ENCODE data around the gene PERM1. TPM values are rescaled to one million over a fixed set of nuclear protein-coding genes. Genes with fewer than 3 reads are reported as not detected.
A peak's percentile ranks its signal among the peaks of the same experiment; 100 is the strongest.

Gene PERM1
- total RNA-seq, 2 donors from 2014 or later, result not detected

DNA sequence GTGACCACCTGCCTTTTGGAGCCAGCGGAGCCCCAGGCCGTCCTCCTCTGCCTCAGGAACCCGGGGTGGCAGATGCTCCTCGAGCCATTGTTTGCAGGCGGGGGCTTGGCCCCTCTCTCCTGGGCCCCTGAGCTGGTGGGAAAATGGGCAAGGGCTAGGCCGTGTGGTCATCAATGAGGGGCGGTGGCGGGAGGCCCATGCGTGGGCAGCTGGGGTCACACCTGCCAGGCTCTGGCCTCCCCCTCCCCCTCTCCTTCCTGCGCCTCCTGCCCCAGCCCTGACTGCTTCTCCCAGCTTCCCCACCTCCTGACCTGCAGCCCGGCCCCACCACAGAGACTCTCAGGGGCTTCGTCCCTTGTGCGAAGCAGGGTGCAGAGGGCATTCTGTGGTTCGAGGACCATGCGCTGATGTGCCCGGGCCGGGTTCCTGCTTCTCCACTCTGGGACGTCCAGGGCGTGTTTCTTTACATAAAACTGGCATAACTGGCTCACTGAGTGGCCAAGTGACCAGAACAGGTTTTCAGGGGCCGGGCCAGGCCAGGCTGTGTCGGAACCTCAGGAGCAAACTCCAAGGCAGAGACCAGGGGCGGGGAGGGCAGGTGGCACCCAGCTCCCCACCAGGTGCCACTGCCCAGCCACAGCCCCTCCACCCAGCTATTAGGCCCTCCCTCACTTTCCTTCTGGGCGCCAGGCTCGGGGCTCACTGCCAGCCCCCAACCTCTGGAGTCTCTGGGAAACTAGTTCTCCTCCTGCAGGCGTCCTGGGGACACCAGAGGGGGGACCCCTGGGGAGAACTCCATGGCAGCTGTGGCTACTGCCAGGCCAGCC lies 48.9 kb downstream of the PERM1 start:
- no peak overlapping the region for H3K27ac ChIP-seq (ENCODE audit: low read depth, low read length)
- Mint-ChIP-seq H3K4me1 (peaks cover 20% of the 10 kb centered on the region), H3K27me3 (ENCODE audit: insufficient read depth) (peaks cover 51% of the 10 kb centered on the region), H3K9me3 (no peaks in the 10 kb centered on the region), H3K36me3 (ENCODE audit: low read depth) (peaks cover 12% of the 10 kb centered on the region), H3K27ac (no peak overlapping the region), H3K4me3 (no peak overlapping the region)
- peaks cover 38% of the 10 kb centered on the region for H3K27me3 ChIP-seq (ENCODE audit: control insufficient read depth, insufficient read depth, low read length, poor library complexity, severe bottlenecking)
- H3K9me3 ChIP-seq (ENCODE audit: control insufficient read depth, low read length), result no peaks in the 10 kb centered on the region
- 75 to 83% methylated on average over 12 to 25 of the region's 25 CpGs for WGBS, 2 experiments (ENCODE audit: insufficient coverage in 1 of 2, insufficient read length in 1 of 2)
- peaks cover 12% of the 10 kb centered on the region for H3K4me1 ChIP-seq (ENCODE audit: control insufficient read depth, insufficient read depth, low read length)
- TF ChIP-seq, protein P1, sequence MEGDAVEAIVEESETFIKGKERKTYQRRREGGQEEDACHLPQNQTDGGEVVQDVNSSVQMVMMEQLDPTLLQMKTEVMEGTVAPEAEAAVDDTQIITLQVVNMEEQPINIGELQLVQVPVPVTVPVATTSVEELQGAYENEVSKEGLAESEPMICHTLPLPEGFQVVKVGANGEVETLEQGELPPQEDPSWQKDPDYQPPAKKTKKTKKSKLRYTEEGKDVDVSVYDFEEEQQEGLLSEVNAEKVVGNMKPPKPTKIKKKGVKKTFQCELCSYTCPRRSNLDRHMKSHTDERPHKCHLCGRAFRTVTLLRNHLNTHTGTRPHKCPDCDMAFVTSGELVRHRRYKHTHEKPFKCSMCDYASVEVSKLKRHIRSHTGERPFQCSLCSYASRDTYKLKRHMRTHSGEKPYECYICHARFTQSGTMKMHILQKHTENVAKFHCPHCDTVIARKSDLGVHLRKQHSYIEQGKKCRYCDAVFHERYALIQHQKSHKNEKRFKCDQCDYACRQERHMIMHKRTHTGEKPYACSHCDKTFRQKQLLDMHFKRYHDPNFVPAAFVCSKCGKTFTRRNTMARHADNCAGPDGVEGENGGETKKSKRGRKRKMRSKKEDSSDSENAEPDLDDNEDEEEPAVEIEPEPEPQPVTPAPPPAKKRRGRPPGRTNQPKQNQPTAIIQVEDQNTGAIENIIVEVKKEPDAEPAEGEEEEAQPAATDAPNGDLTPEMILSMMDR (conservative IDR thresholded peaks at IDR 0.05), result no peak
- no peak overlapping the region for H3K9ac ChIP-seq (ENCODE audit: extremely low read depth, low read length, poor library complexity, severe bottlenecking)
- H3K36me3 ChIP-seq (ENCODE audit: control insufficient read depth, insufficient read depth, low read length), result no peaks in the 10 kb centered on the region
- no peak for DNase-seq
- no peak overlapping the region for H3K4me3 ChIP-seq (ENCODE audit: low read length)

- H3K27me3 ChIP-seq (ENCODE audit: control insufficient read depth, insufficient read depth, low read length, poor library complexity, severe bottlenecking), result peaks cover 46% of the 10 kb centered on the region
- peaks cover 58% of the 10 kb centered on the region for H3K27me3 Mint-ChIP-seq (ENCODE audit: insufficient read depth)
- WGBS, 2 experiments (ENCODE audit: insufficient coverage in 1 of 2, insufficient read length in 1 of 2), result 53 to 70% methylated on average over 13 to 16 of the region's 16 CpGs
These were observed 49.8 kb downstream of the PERM1 start for GRCh38 chr1:932173-932510.

DNA sequence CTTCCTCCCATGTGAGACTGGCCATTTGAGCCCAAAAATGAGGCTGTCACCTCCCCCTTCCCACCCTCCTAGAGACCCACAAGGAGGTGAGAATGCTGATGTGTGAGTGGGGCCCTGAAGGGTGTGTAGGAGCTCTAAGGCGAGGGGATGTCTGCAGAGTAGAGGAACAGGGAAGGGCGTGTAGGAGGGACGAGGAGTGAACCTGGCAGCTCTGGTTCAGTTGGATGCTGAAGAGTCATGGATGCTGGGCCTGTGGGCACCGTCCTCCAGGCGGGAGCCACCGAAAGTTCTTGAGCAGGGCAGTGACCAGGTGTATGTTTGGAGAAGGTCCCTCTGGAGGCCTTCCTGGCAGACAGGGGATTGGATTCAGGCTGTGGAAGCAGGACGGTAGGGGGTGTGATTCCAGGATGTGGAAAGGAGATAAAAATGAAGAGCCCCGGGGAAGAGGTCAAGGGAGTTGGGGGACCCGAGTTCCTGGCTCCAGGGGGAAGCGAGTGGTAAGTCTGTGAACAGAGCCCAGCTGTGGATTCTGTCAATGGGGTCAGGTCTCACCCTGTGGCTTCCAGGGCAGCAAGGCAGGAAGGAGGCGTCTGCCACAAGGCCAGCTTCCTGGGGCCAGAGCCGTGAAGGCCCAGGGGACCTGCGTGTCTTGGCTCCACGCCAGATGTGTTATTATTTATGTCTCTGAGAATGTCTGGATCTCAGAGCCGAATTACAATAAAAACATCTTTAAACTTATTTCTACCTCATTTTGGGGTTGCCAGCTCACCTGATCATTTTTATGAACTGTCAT lies 50.3 kb downstream of the PERM1 start:
- H3K9ac ChIP-seq (ENCODE audit: extremely low read depth, low read length, poor library complexity, severe bottlenecking), result no peak overlapping the region
- peak; percentile 57 for DNase-seq
- WGBS, 2 experiments (ENCODE audit: insufficient coverage in 1 of 2, insufficient read length in 1 of 2), result 74 to 78% methylated on average over 10 to 15 of the region's 15 CpGs
- no peaks in the 10 kb centered on the region for H3K36me3 ChIP-seq (ENCODE audit: control insufficient read depth, insufficient read depth, low read length)
- no peak overlapping the region for H3K4me3 ChIP-seq (ENCODE audit: low read length)
- H3K9me3 ChIP-seq (ENCODE audit: control insufficient read depth, low read length), result no peaks in the 10 kb centered on the region
- H3K4me3 Mint-ChIP-seq, result no peak overlapping the region
- H3K4me1 Mint-ChIP-seq, result peaks cover 21% of the 10 kb centered on the region
- H3K9me3 Mint-ChIP-seq, result no peaks in the 10 kb centered on the region
- no peak overlapping the region for H3K27ac ChIP-seq (ENCODE audit: low read depth, low read length)
- H3K27ac Mint-ChIP-seq, result no peak overlapping the region
- peaks cover 52% of the 10 kb centered on the region for H3K27me3 ChIP-seq (ENCODE audit: control insufficient read depth, insufficient read depth, low read length, poor library complexity, severe bottlenecking)
- peaks cover 21% of the 10 kb centered on the region for H3K36me3 Mint-ChIP-seq (ENCODE audit: low read depth)
- H3K4me1 ChIP-seq (ENCODE audit: control insufficient read depth, insufficient read depth, low read length), result peaks cover 12% of the 10 kb centered on the region
- TF ChIP-seq, protein P1 (conservative IDR thresholded peaks at IDR 0.05), result peak; percentile 33
- peaks cover 60% of the 10 kb centered on the region for H3K27me3 Mint-ChIP-seq (ENCODE audit: insufficient read depth)

More at GRCh38 chr1:932173-932510, 49.8 kb downstream of the PERM1 start:
- H3K9me3 Mint-ChIP-seq, result no peaks in the 10 kb centered on the region
- DNase-seq, result peak; percentile 57
- no peak overlapping the region for H3K4me3 ChIP-seq (ENCODE audit: low read length)
- no peaks in the 10 kb centered on the region for H3K36me3 ChIP-seq (ENCODE audit: control insufficient read depth, insufficient read depth, low read length)
- peaks cover 12% of the 10 kb centered on the region for H3K4me1 ChIP-seq (ENCODE audit: control insufficient read depth, insufficient read depth, low read length)
- no peak overlapping the region for H3K9ac ChIP-seq (ENCODE audit: extremely low read depth, low read length, poor library complexity, severe bottlenecking)
- H3K27ac Mint-ChIP-seq, result no peak overlapping the region
- peaks cover 18% of the 10 kb centered on the region for H3K36me3 Mint-ChIP-seq (ENCODE audit: low read depth)
- no peaks in the 10 kb centered on the region for H3K9me3 ChIP-seq (ENCODE audit: control insufficient read depth, low read length)
- H3K4me1 Mint-ChIP-seq, result peaks cover 20% of the 10 kb centered on the region
- no peak overlapping the region for H3K4me3 Mint-ChIP-seq
- no peak overlapping the region for H3K27ac ChIP-seq (ENCODE audit: low read depth, low read length)
- TF ChIP-seq, protein P1 (conservative IDR thresholded peaks at IDR 0.05), result no peak
